Islet precursor cell (in vitro differentiated cells): Measurements from ENCODE around the gene CACNG1.

Experiments used
- DNase-seq: peaks from one replicate; pipeline ENCODE4 v3.0.0-alpha.2; 2018

CACNG1 gene, protein sequence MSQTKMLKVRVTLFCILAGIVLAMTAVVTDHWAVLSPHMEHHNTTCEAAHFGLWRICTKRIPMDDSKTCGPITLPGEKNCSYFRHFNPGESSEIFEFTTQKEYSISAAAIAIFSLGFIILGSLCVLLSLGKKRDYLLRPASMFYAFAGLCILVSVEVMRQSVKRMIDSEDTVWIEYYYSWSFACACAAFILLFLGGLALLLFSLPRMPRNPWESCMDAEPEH

GRCh38 chr17:67044016-67044772, at the start of gene CACNG1:
Gene CACNG1, plus strand, starts transcription at chr17:67044554. Its CDS starts 107 bp downstream, at chr17:67044661.
- DNase-seq = no peak

- no peak for DNase-seq
Measured at GRCh38 chr17:66994930-66995535, 49.3 kb upstream of the CACNG1 start.

DNA sequence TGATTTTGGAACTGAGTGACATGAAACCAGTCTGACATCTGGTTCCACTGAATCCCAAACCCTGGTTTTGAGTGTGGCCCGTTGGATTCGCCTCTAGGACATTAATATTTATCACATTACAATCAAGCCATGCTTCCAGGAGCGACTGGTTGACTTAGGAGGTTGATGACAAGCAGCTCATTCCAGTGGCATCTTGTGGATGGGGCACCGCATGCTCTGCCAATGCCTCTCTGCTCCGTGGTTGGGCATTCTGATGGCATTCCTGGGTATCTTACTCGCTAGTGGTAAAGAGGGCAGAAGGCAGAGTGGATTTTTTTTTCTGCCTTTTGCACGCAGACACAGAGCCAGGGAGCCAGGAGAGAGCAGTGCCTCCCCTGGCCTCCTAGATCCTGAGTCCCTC, 48.4 kb upstream of the CACNG1 start:
- DNase-seq = no peak

GRCh38 chr17:66996926-66997325, 47.4 kb upstream of the CACNG1 start:
- DNase-seq = no peak

- no peak for DNase-seq
Measured at GRCh38 chr17:67003231-67003630, 41.1 kb upstream of the CACNG1 start.

DNA sequence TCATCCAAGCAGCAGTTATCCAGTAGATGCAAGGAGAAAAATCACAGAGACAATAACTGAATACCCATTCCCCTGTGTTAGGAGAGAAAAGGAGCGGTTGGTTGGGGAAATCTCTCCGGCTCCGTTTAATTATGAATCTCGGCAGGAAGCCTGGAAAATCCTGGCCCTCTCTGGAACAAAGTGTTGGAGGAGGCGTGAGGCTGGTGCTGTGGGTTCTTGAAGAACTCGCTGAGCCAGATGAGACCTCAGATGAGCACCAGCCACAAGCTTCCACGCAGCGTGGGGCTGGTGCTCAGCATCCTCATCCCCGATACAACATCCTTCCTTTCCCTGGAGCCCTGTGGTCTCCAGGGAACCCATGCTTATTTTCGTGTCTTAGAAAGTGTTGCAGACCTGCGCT, 40.2 kb upstream of the CACNG1 start:
- DNase-seq = no peak

GRCh38 chr17:67007266-67007665, 37.1 kb upstream of the CACNG1 start:
- no peak for DNase-seq

DNA sequence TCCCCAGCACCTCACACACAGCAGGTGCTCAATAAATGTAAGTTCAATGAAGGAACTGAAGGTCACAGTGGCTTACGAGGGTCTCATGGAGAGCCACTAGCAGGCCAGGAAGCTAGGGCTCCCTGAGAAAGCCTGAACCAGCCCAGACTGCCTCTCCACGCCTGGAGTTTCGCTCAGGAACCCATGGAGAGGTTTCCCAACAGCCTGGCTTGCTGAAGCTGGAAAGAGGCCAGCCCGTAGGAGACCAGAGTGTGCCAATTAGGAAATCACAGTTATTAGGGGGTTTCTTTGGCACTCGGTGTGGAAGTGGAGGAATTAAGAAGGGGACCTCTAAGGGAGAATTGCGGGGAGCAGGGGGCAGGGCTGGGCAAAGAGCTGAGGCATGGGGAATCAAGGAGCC, 36.3 kb upstream of the CACNG1 start:
- no peak for DNase-seq

DNA sequence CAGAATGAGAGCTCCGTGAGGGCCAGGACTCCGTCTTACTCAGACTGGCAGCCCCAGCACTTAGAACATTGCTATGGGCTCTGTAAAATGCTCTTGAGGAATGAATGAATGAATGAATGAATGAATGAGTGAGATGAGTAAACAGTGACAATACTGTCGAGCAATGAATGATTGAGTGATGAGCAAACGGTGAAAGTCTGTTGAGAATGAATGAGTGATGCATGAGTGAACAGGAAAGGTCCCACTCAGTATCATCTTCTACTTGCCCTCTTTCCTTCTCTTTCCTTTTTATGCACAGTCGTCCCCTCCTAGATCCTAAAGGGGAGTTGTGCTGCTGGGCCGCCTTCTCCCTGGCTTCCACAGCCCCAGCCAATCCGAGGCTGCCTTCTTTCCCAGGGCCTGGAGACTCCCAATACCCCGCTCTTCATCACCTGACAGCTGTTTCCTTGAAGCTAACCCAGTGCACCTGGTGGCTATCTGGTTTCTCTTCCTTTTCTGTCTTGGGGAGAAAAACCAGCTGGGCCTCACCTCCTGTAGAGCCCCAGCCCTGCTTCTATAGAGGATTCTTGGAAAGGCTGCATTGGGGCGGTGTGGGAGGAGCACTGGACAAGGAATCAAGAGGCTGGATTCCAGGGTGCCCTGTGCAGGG, 32.7 kb upstream of the CACNG1 start:
- no peak for DNase-seq

GRCh38 chr17:67013891-67014290, 30.5 kb upstream of the CACNG1 start:
- peak; percentile 84 for DNase-seq

- no peak for DNase-seq
Measured at GRCh38 chr17:67015001-67015400, 29.4 kb upstream of the CACNG1 start.

GRCh38 chr17:67016039-67016762, 28.2 kb upstream of the CACNG1 start:
- DNase-seq = peak; percentile 65

DNA sequence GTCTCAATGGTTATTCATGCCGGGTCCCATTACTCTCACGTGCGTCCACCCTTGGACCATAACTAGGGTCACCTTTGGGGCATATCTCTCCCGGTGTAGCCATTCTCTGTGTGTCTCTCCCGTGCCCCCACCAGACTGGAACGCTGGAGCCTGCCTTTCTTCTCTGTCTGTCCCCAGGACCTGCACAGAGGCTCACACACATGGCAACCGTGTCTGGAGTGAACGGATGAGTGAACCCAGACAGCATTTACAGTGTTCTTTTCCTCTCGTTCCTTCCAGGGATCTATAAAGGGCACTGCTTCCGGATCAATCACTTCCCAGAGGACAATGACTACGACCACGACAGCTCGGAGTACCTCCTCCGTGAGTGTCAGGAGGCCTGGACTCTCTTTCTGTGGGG, 26.4 kb upstream of the CACNG1 start:
- no peak for DNase-seq

- no peak for DNase-seq
Measured at GRCh38 chr17:67018471-67019434, 25.6 kb upstream of the CACNG1 start.

DNA sequence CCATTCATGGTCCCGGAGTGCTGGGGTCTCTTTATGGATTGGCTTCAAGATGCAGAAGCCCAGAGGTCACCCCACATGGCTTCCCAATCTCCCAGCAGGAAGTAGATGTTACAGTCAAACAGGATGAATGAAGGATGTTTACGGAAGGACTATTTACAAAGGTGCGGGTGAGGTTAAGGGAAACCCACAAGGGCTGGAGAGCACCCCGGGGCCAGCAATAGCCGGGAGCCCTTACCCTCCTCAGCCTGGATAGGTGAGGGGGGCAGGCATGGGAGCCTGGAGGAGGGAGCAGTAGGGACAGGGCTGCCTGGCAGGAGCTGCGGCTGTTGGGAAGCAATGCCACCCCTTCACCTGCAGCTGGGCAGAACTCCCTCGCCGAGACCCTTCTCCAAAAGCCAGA, 24.5 kb upstream of the CACNG1 start:
- DNase-seq = no peak

DNA sequence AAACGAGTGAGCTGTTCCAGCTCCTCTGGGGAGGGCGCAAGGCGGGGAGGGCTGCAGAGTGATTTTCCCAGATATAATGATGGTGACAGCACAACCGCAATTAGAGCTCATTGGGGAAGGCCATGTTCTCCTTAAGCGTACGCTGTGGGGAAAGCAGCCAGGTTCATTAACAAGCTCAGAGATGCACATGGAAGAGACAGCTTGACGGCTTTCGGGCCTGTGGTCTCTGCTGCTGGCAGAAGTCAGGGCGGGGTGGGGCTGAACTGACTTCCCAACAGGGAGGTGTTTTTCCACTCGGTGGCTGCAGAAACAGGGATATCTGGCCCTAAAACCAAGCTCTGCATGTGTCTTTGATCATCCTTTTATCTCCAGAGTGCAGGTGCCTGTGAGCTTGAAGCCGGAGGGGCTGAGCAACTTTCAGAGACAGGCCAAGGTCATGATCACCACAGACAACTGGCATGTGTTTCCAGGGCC, 24.0 kb upstream of the CACNG1 start:
- no peak for DNase-seq

DNA sequence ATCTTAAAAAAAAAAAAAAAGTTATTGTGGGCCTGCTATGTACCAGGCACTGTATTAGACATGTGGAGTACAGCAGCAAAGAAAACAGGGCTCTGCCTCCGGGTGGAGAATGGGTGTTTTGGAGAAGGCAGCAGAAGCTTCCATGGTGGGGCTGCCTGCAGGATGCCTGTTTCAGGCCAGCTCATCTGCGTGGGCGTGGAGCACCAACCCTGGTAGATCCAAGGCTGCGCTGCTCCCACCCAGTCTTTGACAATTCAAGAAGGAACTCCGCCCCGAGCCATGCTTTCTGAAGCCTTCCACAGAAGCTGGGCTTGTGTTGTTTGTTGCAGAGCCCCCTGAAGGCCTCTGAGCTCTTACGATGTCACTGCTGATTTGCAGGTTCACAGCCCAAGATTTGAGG, 23.2 kb upstream of the CACNG1 start:
- DNase-seq = no peak

GRCh38 chr17:67021743-67022450, 22.5 kb upstream of the CACNG1 start:
- DNase-seq = no peak

DNA sequence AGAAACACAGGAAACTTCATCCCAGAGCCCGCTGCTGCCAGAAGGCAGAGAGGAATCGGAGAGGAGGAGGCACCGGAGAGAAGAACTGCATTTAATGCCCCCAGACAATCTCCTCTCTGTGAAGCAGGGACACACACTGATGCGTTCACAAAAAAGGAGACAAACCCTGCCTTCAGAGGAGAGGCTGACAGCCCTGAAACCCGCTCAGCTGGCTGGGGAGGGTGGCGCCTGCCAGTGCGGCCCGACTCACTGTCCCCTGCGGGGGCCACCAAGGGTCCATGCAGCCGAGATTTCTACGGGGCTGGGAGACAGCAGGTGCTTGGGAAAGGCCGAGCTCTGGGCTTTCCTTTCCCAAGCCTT, 21.9 kb upstream of the CACNG1 start:
- DNase-seq = no peak

DNA sequence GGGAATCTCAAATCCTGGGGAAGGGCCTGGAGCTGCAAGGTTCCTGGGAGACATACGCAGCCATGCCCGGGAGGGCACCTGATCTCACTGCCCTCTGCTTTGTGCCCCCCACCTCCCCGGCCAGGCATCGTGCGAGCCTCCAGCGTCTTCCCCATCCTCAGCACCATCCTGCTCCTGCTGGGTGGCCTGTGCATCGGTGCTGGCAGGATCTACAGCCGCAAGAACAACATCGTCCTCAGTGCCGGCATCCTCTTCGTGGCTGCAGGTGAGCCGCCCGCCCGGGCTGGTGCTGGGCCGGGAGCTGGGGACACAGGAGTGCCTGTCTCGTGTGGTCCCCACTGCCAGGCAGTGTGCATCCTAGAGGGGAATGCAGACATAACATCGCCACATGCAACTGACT, 19.6 kb upstream of the CACNG1 start:
- DNase-seq = no peak

GRCh38 chr17:67025216-67025792, 19.1 kb upstream of the CACNG1 start:
- DNase-seq = no peak
